Measurements from ENCODE around the gene ZNF521.

The ZNF521 gene

DNA sequence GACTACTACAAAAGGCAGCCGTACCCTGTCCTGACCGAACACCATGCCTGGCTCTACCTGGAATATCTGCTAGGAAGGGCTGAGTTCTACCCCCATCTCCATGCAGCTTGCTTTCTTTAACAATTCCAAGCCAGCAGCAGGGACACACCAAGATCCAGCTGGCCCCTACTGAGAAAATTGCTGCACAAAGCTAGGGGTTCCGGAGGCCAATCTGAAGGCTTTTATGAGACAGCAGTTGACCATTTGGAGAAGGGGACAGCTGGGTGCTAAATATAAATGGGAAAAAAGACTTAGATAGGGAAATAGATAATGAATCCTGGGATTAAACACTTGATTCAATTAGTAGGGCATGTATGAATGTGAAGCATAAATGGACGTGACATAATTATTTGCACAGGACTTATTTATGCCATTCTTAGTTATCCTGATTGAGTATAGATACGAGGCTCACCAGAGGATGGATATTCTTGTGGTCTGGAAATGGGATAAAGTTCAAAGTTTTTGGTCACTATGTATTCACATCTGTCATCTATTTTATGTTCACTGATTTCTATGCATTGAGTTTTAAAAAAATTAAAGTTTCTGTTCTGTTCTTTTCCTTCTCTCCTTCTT, 204.0 kb downstream of the ZNF521 start:
- TF ChIP-seq PAX5 (IDR thresholded peaks at IDR 0.05; ENCODE audit: insufficient read depth, low read length, severe bottlenecking): no peak
- no peak for FAIRE-seq
- DNase-seq (ENCODE audit: insufficient read length, low spot score): no peak

GRCh38 chr18:25146512-25146910, 205.5 kb downstream of the ZNF521 start:
- TF ChIP-seq PAX5 (IDR thresholded peaks at IDR 0.05; ENCODE audit: insufficient read depth, low read length, severe bottlenecking) (no peak), POLR2AphosphoS5 (IDR thresholded peaks at IDR 0.05; ENCODE audit: low read depth, low read length) (no peak), POLR2A (IDR thresholded peaks at IDR 0.05; ENCODE audit: low read depth, low read length) (no peak), TAF1 (IDR thresholded peaks at IDR 0.05; ENCODE audit: low read depth, low read length) (no peak), POU2F2 (IDR thresholded peaks at IDR 0.05; ENCODE audit: low read depth, low read length) (no peak), SPI1 (IDR thresholded peaks at IDR 0.05; ENCODE audit: low read depth, low read length) (no peak)
- DNase-seq (ENCODE audit: insufficient read length, low spot score) (no peak), FAIRE-seq (no peak)

- DNase-seq (ENCODE audit: insufficient read length, low spot score) (no peak), FAIRE-seq (no peak)
- TF ChIP-seq POU2F2 (IDR thresholded peaks at IDR 0.05; ENCODE audit: low read depth, low read length) (no peak), POLR2AphosphoS5 (IDR thresholded peaks at IDR 0.05; ENCODE audit: low read depth, low read length) (no peak), SPI1 (IDR thresholded peaks at IDR 0.05; ENCODE audit: low read depth, low read length) (no peak), TAF1 (IDR thresholded peaks at IDR 0.05; ENCODE audit: low read depth, low read length) (no peak), POLR2A (IDR thresholded peaks at IDR 0.05; ENCODE audit: low read depth, low read length) (no peak), PAX5 (IDR thresholded peaks at IDR 0.05; ENCODE audit: insufficient read depth, low read length, severe bottlenecking) (no peak)
Observed at GRCh38 chr18:25145731-25146511, 206.0 kb downstream of the ZNF521 start.

DNA sequence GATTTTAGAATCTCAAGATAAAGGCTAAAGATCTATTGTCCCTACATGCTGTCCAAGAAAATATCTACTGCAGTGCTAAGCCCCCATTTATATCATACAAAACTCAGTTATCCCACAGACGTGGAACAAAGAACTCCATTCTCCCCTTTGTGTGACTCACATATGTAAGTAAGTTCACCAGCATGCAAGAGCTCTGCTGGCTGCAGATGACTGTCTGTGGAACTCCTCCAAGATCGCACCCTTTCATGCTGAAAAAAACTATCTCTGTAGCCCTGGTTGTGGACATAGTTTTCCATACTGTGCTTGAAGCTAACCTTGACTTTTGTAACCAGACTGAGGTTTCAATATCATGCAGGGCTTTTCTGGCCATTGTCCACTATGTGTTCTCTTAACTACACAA, 207.1 kb downstream of the ZNF521 start:
- DNase-seq (ENCODE audit: insufficient read length, low spot score): no peak
- no peak for TF ChIP-seq PAX5 (IDR thresholded peaks at IDR 0.05; ENCODE audit: insufficient read depth, low read length, severe bottlenecking)
- no peak for TF ChIP-seq SPI1 (IDR thresholded peaks at IDR 0.05; ENCODE audit: low read depth, low read length)
- TF ChIP-seq TAF1 (IDR thresholded peaks at IDR 0.05; ENCODE audit: low read depth, low read length): no peak
- TF ChIP-seq POLR2A (IDR thresholded peaks at IDR 0.05; ENCODE audit: low read depth, low read length): no peak
- no peak for TF ChIP-seq POLR2AphosphoS5 (IDR thresholded peaks at IDR 0.05; ENCODE audit: low read depth, low read length)
- no peak for TF ChIP-seq POU2F2 (IDR thresholded peaks at IDR 0.05; ENCODE audit: low read depth, low read length)
- no peak for FAIRE-seq

GRCh38 chr18:25141886-25142285, 210.1 kb downstream of the ZNF521 start:
- FAIRE-seq: no peak
- no peak for TF ChIP-seq POLR2A (IDR thresholded peaks at IDR 0.05; ENCODE audit: low read depth, low read length)
- TF ChIP-seq POLR2AphosphoS5 (IDR thresholded peaks at IDR 0.05; ENCODE audit: low read depth, low read length): no peak
- no peak for TF ChIP-seq TAF1 (IDR thresholded peaks at IDR 0.05; ENCODE audit: low read depth, low read length)
- no peak for TF ChIP-seq PAX5 (IDR thresholded peaks at IDR 0.05; ENCODE audit: insufficient read depth, low read length, severe bottlenecking)
- TF ChIP-seq POU2F2 (IDR thresholded peaks at IDR 0.05; ENCODE audit: low read depth, low read length): no peak
- no peak for TF ChIP-seq SPI1 (IDR thresholded peaks at IDR 0.05; ENCODE audit: low read depth, low read length)
- DNase-seq (ENCODE audit: insufficient read length, low spot score): no peak

DNA sequence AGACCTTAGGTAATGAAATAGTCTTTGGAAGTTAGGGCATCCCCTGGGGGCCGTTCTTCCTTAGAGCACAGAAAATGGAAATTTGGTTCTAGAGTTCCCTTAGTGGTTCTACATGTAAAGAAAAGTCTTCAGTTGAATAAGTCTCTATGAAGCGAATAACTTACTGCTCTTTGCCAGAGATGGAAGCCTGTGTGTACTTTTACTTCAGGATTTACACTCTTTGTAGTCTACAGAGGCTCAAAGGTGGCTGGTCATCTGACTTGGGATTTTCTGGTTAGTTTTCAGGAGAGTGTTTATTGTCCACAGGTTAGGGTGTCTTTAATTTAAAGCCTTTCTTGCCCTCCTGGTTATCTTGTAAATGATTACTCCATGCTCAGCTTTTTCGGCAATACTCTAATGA, 210.6 kb downstream of the ZNF521 start:
- TF ChIP-seq POLR2AphosphoS5 (IDR thresholded peaks at IDR 0.05; ENCODE audit: low read depth, low read length) (no peak), POLR2A (IDR thresholded peaks at IDR 0.05; ENCODE audit: low read depth, low read length) (no peak), TAF1 (IDR thresholded peaks at IDR 0.05; ENCODE audit: low read depth, low read length) (no peak), POU2F2 (IDR thresholded peaks at IDR 0.05; ENCODE audit: low read depth, low read length) (no peak), SPI1 (IDR thresholded peaks at IDR 0.05; ENCODE audit: low read depth, low read length) (no peak), PAX5 (IDR thresholded peaks at IDR 0.05; ENCODE audit: insufficient read depth, low read length, severe bottlenecking) (no peak)
- no peak for DNase-seq (ENCODE audit: insufficient read length, low spot score)
- FAIRE-seq: no peak

GRCh38 chr18:25140962-25141308, 211.0 kb downstream of the ZNF521 start:
- FAIRE-seq (no peak), DNase-seq (ENCODE audit: insufficient read length, low spot score) (no peak)
- TF ChIP-seq PAX5 (IDR thresholded peaks at IDR 0.05; ENCODE audit: insufficient read depth, low read length, severe bottlenecking): no peak
- no peak for TF ChIP-seq SPI1 (IDR thresholded peaks at IDR 0.05; ENCODE audit: low read depth, low read length)
- TF ChIP-seq POLR2A (IDR thresholded peaks at IDR 0.05; ENCODE audit: low read depth, low read length): no peak
- TF ChIP-seq TAF1 (IDR thresholded peaks at IDR 0.05; ENCODE audit: low read depth, low read length): no peak
- TF ChIP-seq POLR2AphosphoS5 (IDR thresholded peaks at IDR 0.05; ENCODE audit: low read depth, low read length): no peak
- TF ChIP-seq POU2F2 (IDR thresholded peaks at IDR 0.05; ENCODE audit: low read depth, low read length): no peak

DNA sequence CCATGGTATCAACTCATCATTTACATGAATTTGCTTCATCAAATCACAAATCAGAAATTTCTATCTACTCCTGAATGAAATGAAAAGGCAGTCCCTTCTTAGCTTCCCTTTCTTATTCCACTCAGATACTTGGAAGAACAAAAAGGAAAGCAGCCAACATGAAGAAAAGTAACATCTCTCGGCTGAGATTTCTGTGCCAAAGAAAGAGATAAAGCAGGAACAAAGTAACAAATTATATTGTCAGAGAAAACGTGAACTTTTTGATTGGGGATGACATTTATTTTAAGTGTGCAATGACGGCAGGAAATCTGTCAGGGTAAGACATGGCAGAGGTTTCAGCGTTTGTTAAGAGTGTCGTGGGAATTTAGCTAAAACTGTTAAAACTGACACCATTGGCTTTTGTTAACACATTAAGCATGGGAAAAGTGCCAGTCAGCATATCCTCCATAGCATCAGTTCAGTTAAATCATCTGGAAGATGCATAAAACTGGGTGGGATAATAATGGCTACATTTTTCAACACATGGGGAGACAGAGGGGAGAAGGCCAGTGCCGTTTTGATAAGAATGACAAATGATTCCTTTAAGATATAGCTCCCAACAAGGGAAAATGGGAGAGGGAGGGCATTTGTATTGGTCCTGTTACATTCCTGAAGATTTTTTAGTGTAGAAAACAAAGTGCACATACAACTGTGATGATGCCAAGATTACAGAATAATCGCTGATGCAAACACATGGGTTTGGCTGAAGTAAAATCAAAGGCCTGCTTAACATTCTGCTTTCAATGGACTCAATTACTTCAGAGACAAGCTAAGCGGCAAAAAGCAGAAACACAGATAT, 211.6 kb downstream of the ZNF521 start:
- no peak for DNase-seq (ENCODE audit: insufficient read length, low spot score)
- no peak for FAIRE-seq
- no peak for TF ChIP-seq POLR2AphosphoS5 (IDR thresholded peaks at IDR 0.05; ENCODE audit: low read depth, low read length)
- no peak for TF ChIP-seq TAF1 (IDR thresholded peaks at IDR 0.05; ENCODE audit: low read depth, low read length)
- TF ChIP-seq PAX5 (IDR thresholded peaks at IDR 0.05; ENCODE audit: insufficient read depth, low read length, severe bottlenecking): no peak
- no peak for TF ChIP-seq POLR2A (IDR thresholded peaks at IDR 0.05; ENCODE audit: low read depth, low read length)
- no peak for TF ChIP-seq SPI1 (IDR thresholded peaks at IDR 0.05; ENCODE audit: low read depth, low read length)
- TF ChIP-seq POU2F2 (IDR thresholded peaks at IDR 0.05; ENCODE audit: low read depth, low read length): no peak

- FAIRE-seq (no peak), DNase-seq (ENCODE audit: insufficient read length, low spot score) (no peak)
- TF ChIP-seq POLR2A (IDR thresholded peaks at IDR 0.05; ENCODE audit: low read depth, low read length) (no peak), TAF1 (IDR thresholded peaks at IDR 0.05; ENCODE audit: low read depth, low read length) (no peak), POU2F2 (IDR thresholded peaks at IDR 0.05; ENCODE audit: low read depth, low read length) (no peak), PAX5 (IDR thresholded peaks at IDR 0.05; ENCODE audit: insufficient read depth, low read length, severe bottlenecking) (no peak), SPI1 (IDR thresholded peaks at IDR 0.05; ENCODE audit: low read depth, low read length) (no peak), POLR2AphosphoS5 (IDR thresholded peaks at IDR 0.05; ENCODE audit: low read depth, low read length) (no peak)
Observed at GRCh38 chr18:25137197-25137472, 214.8 kb downstream of the ZNF521 start.

Measured in GM12891 (cell line).